GM18498 (cell line): Measurements from ENCODE around the gene ZFP91.
"Not testable (repeated sequence)": the region's sequence is repeated elsewhere in the genome, so short reads cannot be mapped to it uniquely, and the experiment has no call there.

Source experiments
- ATAC-seq: cut with Tn5 transposase; IDR thresholded peaks from one replicate; pipeline ENCODE4 v1.9.1; 2021; ENCODE audit warnings: mild to moderate bottlenecking, moderate library complexity; ENCODE audit not compliant: unreplicated experiment

ZFP91 gene

GRCh38 chr11:58578635-58579191 lies at the start of gene ZFP91:
ZFP91 (plus strand) TSS chr11:58579063; CDS start chr11:58579282, 219 bp downstream.
- peak; percentile 48 for ATAC-seq

GRCh38 chr11:58530236-58530635 lies 48.6 kb upstream of the ZFP91 start:
- ATAC-seq: no peak

GRCh38 chr11:58531865-58532341 lies 47.0 kb upstream of the ZFP91 start:
- ATAC-seq: no peak

GRCh38 chr11:58546841-58547240 lies 32.0 kb upstream of the ZFP91 start:
- no peak for ATAC-seq

GRCh38 chr11:58549644-58550043 lies 29.2 kb upstream of the ZFP91 start:
- no peak for ATAC-seq

- ATAC-seq: no peak
These were observed 18.0 kb upstream of the ZFP91 start for GRCh38 chr11:58560842-58561241.

GRCh38 chr11:58561394-58562098 lies 17.3 kb upstream of the ZFP91 start:
- no peak for ATAC-seq

- peak; percentile 66 for ATAC-seq
These were observed 16.5 kb upstream of the ZFP91 start for GRCh38 chr11:58562375-58562800.

GRCh38 chr11:58564231-58564630 lies 14.6 kb upstream of the ZFP91 start:
- ATAC-seq: no peak

- ATAC-seq: peak; percentile 97
These were observed 10.9 kb upstream of the ZFP91 start for GRCh38 chr11:58567889-58568512.

GRCh38 chr11:58572906-58573305 lies 6.0 kb upstream of the ZFP91 start:
- not testable (repeated sequence) for ATAC-seq

GRCh38 chr11:58573451-58574104 lies 5.3 kb upstream of the ZFP91 start:
- ATAC-seq: peak; percentile 24

- ATAC-seq: no peak
These were observed 4.0 kb upstream of the ZFP91 start for GRCh38 chr11:58574881-58575280.

- no peak for ATAC-seq
These were observed 3.4 kb upstream of the ZFP91 start, which contains the start of gene LPXN for GRCh38 chr11:58575377-58576020. LPXN (minus strand) TSS chr11:58575856; CDS start chr11:58575772, 84 bp downstream.

GRCh38 chr11:58576887-58577471 lies 1.9 kb upstream of the ZFP91 start:
- ATAC-seq: no peak

- peak; percentile 53 for ATAC-seq
These were observed 1.2 kb upstream of the ZFP91 start for GRCh38 chr11:58577555-58578135.

- ATAC-seq: peak; percentile 25
These were observed 678 bp upstream of the ZFP91 start for GRCh38 chr11:58578136-58578634.

- ATAC-seq: peak; percentile 44
These were observed 598 bp downstream of the ZFP91 start for GRCh38 chr11:58579192-58580129.

- ATAC-seq: no peak
These were observed 1.4 kb downstream of the ZFP91 start for GRCh38 chr11:58580311-58580710.
